Ascending aorta (tissue), 2 donors: ENCODE data around the gene TBC1D2. TPM values are rescaled to one million over a fixed set of nuclear protein-coding genes. Genes with fewer than 3 reads are reported as not detected.

Source experiments
- DNase-seq, 2 donors: peaks; one replicate each; pipeline ENCODE4 v3.0.0-alpha.2; 2019; ENCODE audit warnings: low spot score in 2 of 2
- H3K27ac ChIP-seq, 2 donors: fragments of 200-600 bp; sonication (generic); one replicate each; pipeline ENCODE4 v1.5.1; 2016 to 2017; ENCODE audit warnings: mild to moderate bottlenecking in 1 of 2
- H3K27me3 ChIP-seq: fragments of 200-600 bp; sonication (generic); one replicate; pipeline ENCODE4 v1.5.1; 2017
- H3K36me3 ChIP-seq, 2 donors: fragments of 200-600 bp; sonication (generic); one replicate each; pipeline ENCODE4 v1.5.1; 2016
- H3K4me1 ChIP-seq, 2 donors: fragments of 200-600 bp; sonication (generic); one replicate each; pipeline ENCODE4 v1.5.1; 2016 to 2017; ENCODE audit warnings: mild to moderate bottlenecking in 1 of 2
- H3K4me3 ChIP-seq, 2 donors: fragments of 200-600 bp; sonication (generic); one replicate each; pipeline ENCODE4 v1.5.1; 2016 to 2017; ENCODE audit warnings: mild to moderate bottlenecking in 1 of 2
- H3K9me3 ChIP-seq, 2 donors: fragments of 200-600 bp; sonication (generic); one replicate each; pipeline ENCODE4 v1.5.1; 2016
- intact Hi-C: fragments of 100-400 bp; cut with DNase I; formaldehyde crosslinking; loops from one replicate; pipeline ENCODE4 v1.15.1; 2023
- total RNA-seq: library from RNA; depleted of rRNA; stranded (reverse); fragments of >200 nt; gene quantifications from one replicate; pipeline ENCODE4 v1.1.0, GENCODE V29; 2016
- TF ChIP-seq, protein P1 (sequence below), 3 experiments: fragments of 200-600 bp in 2 of 3; fragments of 450-650 bp in 1 of 3; sonication (generic) in 2 of 3; IDR thresholded peaks; one replicate each; pipeline ENCODE4 v1.5.1; 2016 to 2019; ENCODE audit warnings: antibody characterized with exemption in 3 of 3, mild to moderate bottlenecking in 1 of 3, moderate library complexity in 1 of 3

Gene TBC1D2
- total RNA-seq, 1 donor from 2014 or later = 32.5 TPM

DNA sequence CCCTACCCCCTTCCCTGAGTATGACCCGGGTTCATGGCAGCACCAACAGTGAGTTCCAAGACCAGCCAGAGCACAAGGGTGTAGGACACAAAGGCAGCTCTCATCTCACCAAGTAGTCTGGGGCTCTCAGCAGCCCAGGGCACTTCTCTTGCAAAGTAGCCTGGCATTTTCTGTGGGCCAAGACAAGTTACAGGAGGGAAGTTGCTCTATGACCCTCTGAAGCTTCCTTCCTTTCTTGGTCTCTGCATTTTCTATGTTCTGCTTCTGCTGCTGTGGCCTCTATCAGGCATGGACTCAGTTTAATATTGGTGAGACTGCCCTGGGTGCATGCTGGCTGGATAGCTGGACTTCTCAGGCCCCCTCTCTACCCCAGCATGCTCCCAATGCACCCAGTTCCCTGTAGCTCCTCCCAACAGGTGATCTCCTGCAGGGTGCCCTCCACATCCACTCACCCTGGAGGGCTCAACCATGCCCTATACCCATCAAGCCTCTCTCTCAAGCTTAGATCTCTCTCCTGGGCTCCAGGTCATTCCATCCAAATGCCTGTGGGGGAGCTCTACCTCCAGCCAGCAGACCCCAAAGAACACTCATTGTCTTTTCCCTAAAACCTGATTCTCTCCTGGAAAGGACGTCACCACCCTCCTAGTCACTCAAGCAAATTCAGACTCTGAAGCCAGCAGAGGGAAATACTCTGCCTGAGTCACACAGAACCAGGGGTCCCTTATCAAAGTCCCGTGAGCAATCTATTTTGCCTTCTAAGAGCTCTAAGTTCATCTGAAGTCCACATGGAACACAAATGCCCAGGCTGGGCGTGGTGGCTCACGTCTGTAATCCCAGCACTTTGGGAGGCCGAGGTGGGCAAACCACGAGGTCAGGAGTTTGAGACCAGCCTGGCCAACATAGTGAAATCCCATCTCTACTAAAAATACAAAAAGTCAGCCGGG is 13.8 kb downstream of the TBC1D2 start:
- Histone ChIP-seq H3K27ac (no peak overlapping the region), H3K27me3 (no peaks in the 10 kb centered on the region), H3K4me3 (no peak overlapping the region), H3K36me3 (peaks cover 3 to 12% of the 10 kb centered on the region in 2 donors), H3K9me3 (no peaks in the 10 kb centered on the region), H3K4me1 (no peaks in the 10 kb centered on the region)
- intact Hi-C loops = no loop called here
- TF ChIP-seq, protein P1, sequence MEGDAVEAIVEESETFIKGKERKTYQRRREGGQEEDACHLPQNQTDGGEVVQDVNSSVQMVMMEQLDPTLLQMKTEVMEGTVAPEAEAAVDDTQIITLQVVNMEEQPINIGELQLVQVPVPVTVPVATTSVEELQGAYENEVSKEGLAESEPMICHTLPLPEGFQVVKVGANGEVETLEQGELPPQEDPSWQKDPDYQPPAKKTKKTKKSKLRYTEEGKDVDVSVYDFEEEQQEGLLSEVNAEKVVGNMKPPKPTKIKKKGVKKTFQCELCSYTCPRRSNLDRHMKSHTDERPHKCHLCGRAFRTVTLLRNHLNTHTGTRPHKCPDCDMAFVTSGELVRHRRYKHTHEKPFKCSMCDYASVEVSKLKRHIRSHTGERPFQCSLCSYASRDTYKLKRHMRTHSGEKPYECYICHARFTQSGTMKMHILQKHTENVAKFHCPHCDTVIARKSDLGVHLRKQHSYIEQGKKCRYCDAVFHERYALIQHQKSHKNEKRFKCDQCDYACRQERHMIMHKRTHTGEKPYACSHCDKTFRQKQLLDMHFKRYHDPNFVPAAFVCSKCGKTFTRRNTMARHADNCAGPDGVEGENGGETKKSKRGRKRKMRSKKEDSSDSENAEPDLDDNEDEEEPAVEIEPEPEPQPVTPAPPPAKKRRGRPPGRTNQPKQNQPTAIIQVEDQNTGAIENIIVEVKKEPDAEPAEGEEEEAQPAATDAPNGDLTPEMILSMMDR (IDR thresholded peaks at IDR 0.05) = no peak
- DNase-seq = no peak

- Histone ChIP-seq H3K9me3 (no peaks in the 10 kb centered on the region), H3K4me3 (no peak overlapping the region), H3K4me1 (no peaks in the 10 kb centered on the region), H3K27me3 (no peaks in the 10 kb centered on the region), H3K36me3 (peaks cover 3 to 12% of the 10 kb centered on the region in 2 donors), H3K27ac (no peak overlapping the region)
- TF ChIP-seq, protein P1 (IDR thresholded peaks at IDR 0.05) = no peak
- intact Hi-C loops = no loop called here
- no peak for DNase-seq
These were observed 15.0 kb downstream of the TBC1D2 start for GRCh38 chr9:98240475-98240874.

DNA sequence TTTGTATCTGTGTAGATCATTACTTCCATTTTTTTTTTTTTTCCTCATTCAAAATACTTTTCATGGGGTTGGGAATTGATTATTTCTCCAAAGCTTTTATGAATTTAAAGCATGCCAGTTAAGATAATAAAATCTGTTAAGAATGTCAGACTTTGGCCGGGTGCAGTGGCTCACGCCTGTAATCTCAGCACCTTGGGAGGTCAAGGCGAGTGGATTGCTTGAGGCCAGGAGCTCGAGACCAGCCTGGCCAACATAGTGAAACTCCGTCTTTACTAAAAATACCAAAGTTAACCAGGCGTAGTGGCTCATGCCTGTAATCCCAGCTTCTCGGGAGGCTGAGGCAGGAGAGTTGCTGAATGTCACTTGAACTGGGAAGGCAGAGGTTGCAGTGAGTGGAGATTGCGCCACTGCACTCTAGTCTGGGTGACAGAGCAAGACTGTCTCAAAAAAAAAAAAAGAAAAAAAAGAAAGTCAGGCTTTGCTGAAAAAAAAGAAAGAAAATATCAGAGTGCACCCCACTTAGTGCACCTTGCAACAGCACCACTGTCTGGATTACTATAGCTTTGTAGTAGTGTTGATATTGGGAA is 18.5 kb downstream of the TBC1D2 start:
- H3K9me3 ChIP-seq = no peaks in the 10 kb centered on the region
- intact Hi-C loops = no loop called here
- TF ChIP-seq, protein P1 (IDR thresholded peaks at IDR 0.05) = no peak
- H3K27ac ChIP-seq = no peak overlapping the region
- H3K36me3 ChIP-seq = peaks cover 14 to 17% of the 10 kb centered on the region in 2 donors
- DNase-seq = no peak
- no peak overlapping the region for H3K4me3 ChIP-seq
- H3K4me1 ChIP-seq = no peaks in the 10 kb centered on the region
- H3K27me3 ChIP-seq = no peaks in the 10 kb centered on the region

DNA sequence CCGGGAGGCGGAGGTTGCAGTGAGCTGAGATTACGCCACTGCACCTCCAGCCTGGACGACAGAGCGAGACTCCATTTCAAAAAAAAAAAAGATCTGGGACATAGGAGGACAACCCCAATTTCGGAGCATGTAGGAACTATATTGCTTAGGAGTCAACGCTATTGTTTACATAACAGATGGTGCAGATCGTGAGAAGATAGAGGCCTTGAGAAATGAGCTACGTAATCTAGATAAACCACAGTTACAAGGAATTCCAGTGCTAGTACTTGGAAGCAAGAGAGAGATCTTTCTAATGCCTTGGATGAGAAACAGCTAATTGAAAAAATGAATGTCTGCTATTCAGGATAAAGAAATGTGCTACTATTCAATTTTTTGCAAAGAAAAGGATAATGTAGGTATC is 20.3 kb downstream of the TBC1D2 start:
- Histone ChIP-seq H3K4me1 (no peaks in the 10 kb centered on the region), H3K36me3 (peaks cover 14 to 22% of the 10 kb centered on the region in 2 donors), H3K27me3 (no peaks in the 10 kb centered on the region), H3K9me3 (no peaks in the 10 kb centered on the region), H3K27ac (no peak overlapping the region), H3K4me3 (no peak overlapping the region)
- DNase-seq = no peak
- intact Hi-C loops = no loop called here
- TF ChIP-seq, protein P1 (IDR thresholded peaks at IDR 0.05) = no peak

DNA sequence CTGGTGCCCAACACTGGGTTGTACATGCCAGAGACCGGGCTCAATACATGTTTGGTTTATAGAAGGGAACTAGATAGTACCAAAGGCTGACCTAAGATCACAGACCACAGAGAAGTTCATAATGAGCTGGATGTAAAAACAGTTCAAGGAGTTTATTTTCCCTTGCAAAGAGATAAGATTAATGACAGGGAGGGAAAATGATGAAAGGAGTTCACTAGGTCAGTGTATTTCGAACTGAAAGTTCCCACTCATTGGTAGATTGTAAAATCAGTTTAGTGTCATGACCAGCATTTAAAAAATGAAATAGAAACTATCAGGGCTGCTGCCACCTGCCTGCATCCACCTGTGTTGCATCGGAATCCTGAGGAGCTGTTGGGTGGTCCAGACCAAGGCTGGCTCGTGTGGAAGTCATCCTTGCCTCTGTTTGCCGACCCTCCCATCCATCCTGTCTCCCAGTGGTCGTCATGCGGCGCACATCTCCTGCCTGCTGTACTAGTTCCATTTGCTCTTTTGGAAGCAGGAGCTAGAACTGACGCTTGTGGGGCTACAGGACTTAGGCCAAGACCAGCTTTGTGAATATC is 21.1 kb downstream of the TBC1D2 start:
- H3K4me1 ChIP-seq = no peaks in the 10 kb centered on the region
- no peaks in the 10 kb centered on the region for H3K9me3 ChIP-seq
- no peak overlapping the region for H3K27ac ChIP-seq
- intact Hi-C loops = no loop called here
- TF ChIP-seq, protein P1 (IDR thresholded peaks at IDR 0.05) = no peak
- peaks cover 14 to 29% of the 10 kb centered on the region in 2 donors for H3K36me3 ChIP-seq
- no peak for DNase-seq
- no peaks in the 10 kb centered on the region for H3K27me3 ChIP-seq
- H3K4me3 ChIP-seq = no peak overlapping the region
